ENCODE results near the gene EDDM3A. TPM values are rescaled to one million over a fixed set of nuclear protein-coding genes. Genes with fewer than 3 reads are reported as not detected.
"Not testable (repeated sequence)": the region's sequence is repeated elsewhere in the genome, so short reads cannot be mapped to it uniquely, and the experiment has no call there.

The EDDM3A gene
- polyA plus RNA-seq, 3 donors: not detected

DNA sequence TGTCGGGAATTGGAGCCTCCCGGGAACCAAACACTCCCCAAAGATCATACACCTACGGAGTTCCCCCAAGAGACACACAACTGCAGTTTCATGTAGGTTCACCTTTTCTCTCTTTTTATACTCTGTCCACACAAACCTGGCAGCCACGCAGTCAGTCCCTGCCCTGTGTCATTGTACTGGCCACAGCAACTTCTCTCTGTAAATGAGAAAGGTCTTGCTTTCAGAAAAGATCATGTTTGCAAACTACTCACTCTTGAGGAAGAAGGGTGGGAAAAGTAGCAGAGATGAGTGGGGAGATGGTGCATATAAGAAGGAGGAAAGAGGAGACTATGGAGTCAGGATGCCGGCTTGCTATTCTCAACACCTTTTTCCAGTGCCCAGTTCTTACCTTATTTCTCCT lies 46.8 kb upstream of the EDDM3A start:
- peaks cover 0 to 9% (median 0%) of the 10 kb centered on the region in 7 donors for H3K9me3 Mint-ChIP-seq
- no peaks in the 10 kb centered on the region for H3K27me3 Mint-ChIP-seq (ENCODE audit: low read depth in 3 of 3)
- H3K27ac Mint-ChIP-seq: no peak overlapping the region
- no peak overlapping the region for H3K4me3 Mint-ChIP-seq
- peaks cover 14% of the 10 kb centered on the region for H3K4me1 Mint-ChIP-seq
- Histone ChIP-seq H3K9me3 (replicated peaks in 1 of 2; ENCODE audit: control insufficient read depth in 1 of 2, insufficient read depth in 1 of 2, low read length in 2 of 2) (no peaks in the 10 kb centered on the region), H3K4me3 (replicated peaks in 1 of 3; ENCODE audit: low read depth in 2 of 3, low read length in 3 of 3) (no peak overlapping the region), H3K4me1 (ENCODE audit: control insufficient read depth in 1 of 2, insufficient read depth in 2 of 2, low read length in 2 of 2) (peaks cover 12 to 16% of the 10 kb centered on the region in 2 donors), H3K27me3 (ENCODE audit: control insufficient read depth in 2 of 2, insufficient read depth in 2 of 2, low read length in 2 of 2) (no peaks in the 10 kb centered on the region), H3K4me2 (replicated peaks; ENCODE audit: extremely low read depth, low read length, poor library complexity, severe bottlenecking) (no peak overlapping the region), H3K79me2 (ENCODE audit: insufficient read depth, low read length) (no peaks in the 10 kb centered on the region), H3K9ac (ENCODE audit: insufficient read depth, low read length, poor library complexity, severe bottlenecking) (no peak overlapping the region), H3K36me3 (replicated peaks in 1 of 2; ENCODE audit: control insufficient read depth in 1 of 2, insufficient read depth in 2 of 2, low read length in 2 of 2) (peaks cover 8 to 14% of the 10 kb centered on the region in 2 donors), H2AFZ (ENCODE audit: insufficient read depth, low read depth, low read length, poor library complexity, severe bottlenecking) (no peak overlapping the region), H4K20me1 (ENCODE audit: insufficient read depth, low read length) (no peaks in the 10 kb centered on the region), H3K27ac (ENCODE audit: low read depth in 1 of 2, low read length in 2 of 2) (no peak overlapping the region)
- 90% methylated on average over 2 of the region's 5 CpGs for WGBS (ENCODE audit: insufficient coverage)
- TF ChIP-seq CTCF (IDR thresholded peaks at IDR 0.05): no peak
- intact Hi-C loops (cut with micrococcal nuclease): loop anchor here (2.0 to 10.0 kb wide), 3 partner anchors 156 to 276 kb away; no protein-coding TSS in a partner anchor
- H3K36me3 Mint-ChIP-seq: peaks cover 17 to 24% of the 10 kb centered on the region in 2 donors
- DNase-seq: no peak

- H3K36me3 Mint-ChIP-seq: peaks cover 10 to 18% of the 10 kb centered on the region in 2 donors
- intact Hi-C loops (cut with micrococcal nuclease): loop anchor here (2.0 to 10.0 kb wide), 3 partner anchors 155 to 275 kb away; no protein-coding TSS in a partner anchor
- no peak overlapping the region for H3K27ac Mint-ChIP-seq
- Histone ChIP-seq H3K9ac (ENCODE audit: insufficient read depth, low read length, poor library complexity, severe bottlenecking) (no peak overlapping the region), H4K20me1 (ENCODE audit: insufficient read depth, low read length) (no peaks in the 10 kb centered on the region), H2AFZ (ENCODE audit: insufficient read depth, low read depth, low read length, poor library complexity, severe bottlenecking) (no peak overlapping the region), H3K4me2 (replicated peaks; ENCODE audit: extremely low read depth, low read length, poor library complexity, severe bottlenecking) (no peak overlapping the region), H3K27me3 (ENCODE audit: control insufficient read depth in 2 of 2, insufficient read depth in 2 of 2, low read length in 2 of 2) (no peaks in the 10 kb centered on the region), H3K4me3 (replicated peaks in 1 of 3; ENCODE audit: low read depth in 2 of 3, low read length in 3 of 3) (no peak overlapping the region), H3K4me1 (ENCODE audit: control insufficient read depth in 1 of 2, insufficient read depth in 2 of 2, low read length in 2 of 2) (peaks cover 12 to 16% of the 10 kb centered on the region in 2 donors), H3K36me3 (replicated peaks in 1 of 2; ENCODE audit: control insufficient read depth in 1 of 2, insufficient read depth in 2 of 2, low read length in 2 of 2) (peaks cover 5 to 10% of the 10 kb centered on the region in 2 donors), H3K27ac (ENCODE audit: low read depth in 1 of 2, low read length in 2 of 2) (no peak overlapping the region), H3K9me3 (replicated peaks in 1 of 2; ENCODE audit: control insufficient read depth in 1 of 2, insufficient read depth in 1 of 2, low read length in 2 of 2) (no peaks in the 10 kb centered on the region), H3K79me2 (ENCODE audit: insufficient read depth, low read length) (no peaks in the 10 kb centered on the region)
- H3K27me3 Mint-ChIP-seq (ENCODE audit: low read depth in 3 of 3): no peaks in the 10 kb centered on the region
- H3K4me3 Mint-ChIP-seq: no peak overlapping the region
- DNase-seq: no peak
- H3K9me3 Mint-ChIP-seq: peaks cover 0 to 9% (median 0%) of the 10 kb centered on the region in 7 donors
- TF ChIP-seq CTCF (IDR thresholded peaks at IDR 0.05): no peak
- H3K4me1 Mint-ChIP-seq: peaks cover 14% of the 10 kb centered on the region
These were observed 45.8 kb upstream of the EDDM3A start for GRCh38 chr14:20699931-20700330.

GRCh38 chr14:20700965-20701364 lies 44.7 kb upstream of the EDDM3A start:
- 100% methylated on average over 7 of the region's 7 CpGs for WGBS (ENCODE audit: insufficient coverage)
- not testable (repeated sequence) for H3K27me3 Mint-ChIP-seq (ENCODE audit: low read depth in 3 of 3)

More at GRCh38 chr14:20700965-20701364, 44.7 kb upstream of the EDDM3A start:
- H4K20me1 ChIP-seq (ENCODE audit: insufficient read depth, low read length); H3K27me3 ChIP-seq (ENCODE audit: control insufficient read depth in 2 of 2, insufficient read depth in 2 of 2, low read length in 2 of 2); intact Hi-C loops (cut with micrococcal nuclease); H3K4me3 ChIP-seq (replicated peaks in 1 of 3; ENCODE audit: low read depth in 2 of 3, low read length in 3 of 3); DNase-seq; H3K27ac ChIP-seq (ENCODE audit: low read depth in 1 of 2, low read length in 2 of 2); H3K27ac Mint-ChIP-seq; H2AFZ ChIP-seq (ENCODE audit: insufficient read depth, low read depth, low read length, poor library complexity, severe bottlenecking); H3K9ac ChIP-seq (ENCODE audit: insufficient read depth, low read length, poor library complexity, severe bottlenecking); H3K9me3 Mint-ChIP-seq; H3K79me2 ChIP-seq (ENCODE audit: insufficient read depth, low read length); H3K9me3 ChIP-seq (replicated peaks in 1 of 2; ENCODE audit: control insufficient read depth in 1 of 2, insufficient read depth in 1 of 2, low read length in 2 of 2); H3K4me3 Mint-ChIP-seq; H3K4me2 ChIP-seq (replicated peaks; ENCODE audit: extremely low read depth, low read length, poor library complexity, severe bottlenecking): not testable (repeated sequence)
- Mint-ChIP-seq H3K4me1 (peaks cover 14% of the 10 kb centered on the region), H3K36me3 (peaks cover 5 to 10% of the 10 kb centered on the region in 2 donors)
- peaks cover 12 to 16% of the 10 kb centered on the region in 2 donors for H3K4me1 ChIP-seq (ENCODE audit: control insufficient read depth in 1 of 2, insufficient read depth in 2 of 2, low read length in 2 of 2)
- peaks cover 3 to 10% of the 10 kb centered on the region in 2 donors for H3K36me3 ChIP-seq (replicated peaks in 1 of 2; ENCODE audit: control insufficient read depth in 1 of 2, insufficient read depth in 2 of 2, low read length in 2 of 2)

Measured in CD14-positive monocyte (primary cell).